GM19239 (cell line): ENCODE measurements around the gene MATN3.

Experiments
- DNase-seq: peaks from one replicate; pipeline ENCODE4 v3.0.0; 2011; ENCODE audit warnings: low spot score; ENCODE audit not compliant: insufficient read length
- FAIRE-seq: peaks from 2 replicates; lab custom pipeline; 2011; peaks lifted over from hg19 to GRCh38; lab: Jason Lieb, UNC

The MATN3 gene

GRCh38 chr2:20040489-20041172 lies 28.2 kb upstream of the MATN3 start:
- FAIRE-seq, result no peak
- no peak for DNase-seq

- no peak for FAIRE-seq
- DNase-seq, result no peak
Observed at GRCh38 chr2:20037660-20038059, 25.2 kb upstream of the MATN3 start.

DNA sequence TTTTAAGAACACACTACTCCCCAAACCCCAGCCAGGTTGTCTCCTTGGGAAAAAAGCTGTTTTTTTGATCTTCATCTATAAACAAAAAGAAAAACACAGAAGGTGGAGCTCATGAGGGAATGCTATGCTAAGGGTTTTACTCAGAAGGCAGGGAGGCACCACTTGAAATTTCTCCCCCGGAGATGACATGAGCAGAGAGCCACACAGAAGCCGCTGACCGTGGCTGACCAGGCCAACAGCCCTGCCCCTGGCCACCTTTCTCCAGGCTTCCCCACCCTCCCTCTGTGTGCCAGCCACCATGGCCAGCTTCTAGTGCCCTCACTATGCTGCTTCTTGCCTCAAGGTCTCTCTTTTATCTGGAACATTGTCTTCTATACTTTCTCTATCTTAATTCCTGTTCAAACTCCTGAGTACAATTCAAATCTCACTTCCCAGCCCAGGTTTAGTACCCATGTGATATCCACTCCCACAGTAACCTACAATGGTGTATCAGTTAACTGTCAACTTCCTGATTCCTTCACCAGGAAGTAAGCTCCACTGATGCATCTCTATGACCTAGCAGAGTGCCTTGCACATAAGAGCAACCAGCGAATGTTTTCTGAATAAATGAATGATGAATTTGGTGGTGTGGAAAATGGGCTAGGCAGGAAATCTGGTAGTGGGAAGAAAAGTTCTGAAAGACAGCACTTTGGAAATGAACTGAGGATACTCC lies 23.6 kb upstream of the MATN3 start:
- DNase-seq (no peak), FAIRE-seq (peak; percentile 18)

DNA sequence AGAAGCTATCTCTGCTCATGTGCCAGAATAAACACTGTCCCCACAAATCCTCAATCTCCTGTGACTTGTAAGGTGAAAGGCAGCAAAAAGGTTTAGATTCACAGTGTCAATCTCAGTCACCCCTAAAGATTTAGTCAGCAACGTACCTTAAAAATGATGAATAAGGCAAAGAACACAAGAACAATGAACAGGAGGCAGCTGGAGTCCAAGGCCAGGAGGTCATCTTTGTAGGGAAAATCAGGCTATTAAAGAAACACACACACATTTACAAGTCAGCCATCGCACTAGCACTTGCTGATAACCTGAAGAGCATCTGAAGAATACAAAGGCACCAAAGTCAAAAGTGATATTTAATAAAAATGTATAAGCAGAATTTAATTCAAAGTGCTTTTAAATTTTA lies 22.4 kb upstream of the MATN3 start:
- FAIRE-seq, result no peak
- DNase-seq, result no peak

GRCh38 chr2:20034218-20034617 lies 21.8 kb upstream of the MATN3 start:
- FAIRE-seq (no peak), DNase-seq (no peak)

DNA sequence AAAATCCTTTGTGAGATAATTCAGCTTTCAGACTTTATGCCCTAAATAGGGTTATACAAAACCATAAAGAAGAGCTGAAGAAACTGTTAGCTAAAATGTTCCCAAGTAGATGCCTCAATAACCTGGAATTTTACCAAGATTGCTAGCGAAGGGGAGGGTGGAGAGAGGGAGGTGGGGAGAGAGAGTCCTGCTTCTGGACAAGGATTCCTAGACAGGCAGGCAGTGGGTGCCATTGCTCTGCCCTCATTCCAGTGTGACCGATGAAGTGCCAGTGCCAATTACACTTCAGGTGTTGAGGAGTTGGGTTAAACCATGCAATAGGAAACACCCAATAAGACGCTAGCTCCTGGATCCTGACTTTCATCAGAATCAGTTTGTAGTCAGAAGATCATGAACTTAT lies 20.9 kb upstream of the MATN3 start:
- DNase-seq (no peak), FAIRE-seq (no peak)

GRCh38 chr2:20030224-20030623 lies 17.8 kb upstream of the MATN3 start:
- no peak for FAIRE-seq
- DNase-seq, result no peak

- DNase-seq (no peak), FAIRE-seq (no peak)
Observed at GRCh38 chr2:20027705-20028434, 15.4 kb upstream of the MATN3 start.

GRCh38 chr2:20027260-20027677 lies 14.8 kb upstream of the MATN3 start:
- DNase-seq, result no peak
- FAIRE-seq, result no peak

DNA sequence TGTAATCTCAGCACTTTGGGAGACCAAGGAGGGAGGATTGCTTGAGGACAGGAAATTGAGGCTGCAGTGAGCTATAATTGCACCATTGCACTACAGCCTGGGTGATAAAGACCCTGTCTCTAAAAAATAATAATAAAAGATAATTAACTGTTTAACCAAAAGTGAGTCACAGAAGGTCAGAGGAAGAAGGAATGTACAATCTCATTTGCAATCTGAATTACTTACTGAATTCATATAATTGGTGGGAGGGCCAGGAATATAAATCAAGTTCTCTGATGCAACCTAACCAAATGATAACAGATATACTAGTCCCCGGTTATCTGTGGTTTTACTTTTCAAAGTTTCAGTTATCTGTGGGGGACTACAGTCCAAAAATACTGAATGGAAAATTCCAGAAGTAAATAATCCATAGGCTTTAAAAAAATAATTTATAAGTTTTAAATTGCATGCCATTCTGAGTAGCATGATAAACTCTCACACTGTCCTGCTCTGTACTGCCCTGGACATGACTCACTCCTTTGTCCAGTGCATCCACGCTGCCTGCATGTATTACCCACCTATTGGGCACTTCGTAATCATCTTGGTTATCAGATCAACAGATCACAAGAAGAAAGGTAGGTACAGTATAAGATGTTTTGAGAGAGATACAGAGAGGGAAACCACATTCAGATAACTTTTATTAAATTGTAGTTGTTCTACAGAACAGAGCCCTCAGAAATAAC lies 12.8 kb upstream of the MATN3 start:
- no peak for FAIRE-seq

DNA sequence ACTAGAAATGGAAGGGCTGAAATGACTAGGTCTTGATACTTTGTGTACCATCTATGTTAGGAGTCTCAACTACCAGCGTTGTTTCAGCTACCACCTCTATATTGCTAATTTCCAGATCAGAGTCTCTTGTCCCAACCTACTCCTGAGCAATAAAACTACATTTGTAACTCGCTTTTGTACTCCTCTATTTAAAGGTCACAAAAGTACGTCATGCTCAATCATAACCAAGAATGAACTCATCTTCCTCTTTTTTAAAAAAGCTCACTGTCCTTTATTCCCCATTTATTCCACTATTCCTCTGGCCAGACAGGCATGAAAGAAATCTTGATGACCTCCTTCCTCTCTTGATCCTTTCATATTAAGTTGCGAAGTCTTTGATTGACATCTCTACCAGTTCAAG lies 11.2 kb upstream of the MATN3 start:
- no peak for DNase-seq
- FAIRE-seq, result no peak

More for the DNA sequence above, 12.8 kb upstream of the MATN3 start:
- no peak for DNase-seq

GRCh38 chr2:20021405-20022009 lies 9.0 kb upstream of the MATN3 start:
- FAIRE-seq, result no peak
- DNase-seq, result no peak

- DNase-seq (no peak), FAIRE-seq (no peak)
Observed at GRCh38 chr2:20019747-20020146, 7.3 kb upstream of the MATN3 start.

GRCh38 chr2:20018601-20019152 lies 6.2 kb upstream of the MATN3 start:
- DNase-seq (no peak), FAIRE-seq (no peak)

DNA sequence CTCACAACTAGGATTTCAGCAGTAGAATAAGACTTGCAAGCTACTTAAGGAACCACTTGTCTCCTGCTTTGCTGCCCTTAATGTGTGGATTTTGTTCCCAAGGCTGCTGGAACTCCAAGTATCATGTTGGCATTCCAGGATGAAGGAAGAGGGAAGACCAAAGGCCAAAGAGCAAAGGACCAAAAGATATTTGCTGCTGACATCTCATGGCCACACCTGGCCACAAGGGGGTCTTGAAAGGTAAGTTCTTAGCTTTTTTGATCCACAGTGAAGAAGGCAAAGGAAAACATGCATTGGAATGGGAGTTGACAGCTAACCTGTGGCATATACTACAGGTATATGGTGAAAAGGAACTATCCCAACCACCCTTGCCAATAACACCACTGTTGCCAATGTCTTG lies 3.9 kb upstream of the MATN3 start:
- DNase-seq (no peak), FAIRE-seq (no peak)

DNA sequence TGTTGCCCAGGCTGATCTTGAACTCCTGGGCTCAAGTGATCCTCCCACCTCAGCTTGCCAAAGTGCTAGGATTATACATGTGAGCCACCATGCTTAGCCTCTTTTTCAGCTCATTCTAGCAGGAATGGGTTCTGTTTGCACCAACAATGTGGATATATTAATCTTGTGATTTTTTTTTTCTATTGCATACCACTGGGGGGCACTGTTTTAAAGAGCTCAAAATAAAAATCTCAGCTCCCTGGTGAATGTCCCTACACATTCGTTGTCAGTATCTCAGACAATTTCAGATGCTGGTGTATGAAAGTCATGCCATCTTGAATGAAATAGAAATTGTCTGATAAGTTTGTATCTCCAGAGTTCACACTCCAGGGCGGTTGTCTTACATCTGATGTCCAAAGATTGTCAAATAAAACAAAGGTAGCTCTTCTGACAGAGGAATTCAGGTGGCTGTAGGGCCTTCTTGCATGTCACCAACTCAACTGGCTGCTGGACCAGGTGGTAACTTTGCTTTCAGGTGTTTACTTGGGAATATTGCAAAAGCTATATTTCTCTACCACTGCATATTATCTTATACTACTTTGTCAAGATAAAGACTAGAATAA lies 3.1 kb upstream of the MATN3 start:
- no peak for FAIRE-seq
- DNase-seq, result peak; percentile 43

- DNase-seq, result no peak
- no peak for FAIRE-seq
Observed at GRCh38 chr2:20013126-20013849, 820 bp upstream of the MATN3 start.

GRCh38 chr2:20012032-20012281 lies 511 bp downstream of the MATN3 start:
- FAIRE-seq, result no peak
- no peak for DNase-seq
